GM10248 (cell line): ENCODE results near the gene AVP.

ENCODE experiments used
- CTCF ChIA-PET: fragments of 300-600 bp; sonication (Branson Sonifier 250); formaldehyde crosslinking; extraction: SDS; loops from one replicate; lab custom pipeline; 2021; ENCODE audit warnings: antibody characterized with exemption; lab: Yijun Ruan, JAX
- POLR2A ChIA-PET: fragments of 350-650 bp; sonication (Branson Sonifier 250); formaldehyde crosslinking; extraction: SDS; loops from one replicate; lab custom pipeline; 2020; ENCODE audit warnings: antibody characterized with exemption; lab: Yijun Ruan, JAX
- DNase-seq: peaks from one replicate; pipeline ENCODE4 v3.0.0; 2012; ENCODE audit errors: extremely low spot score
- TF ChIP-seq, protein P1 (sequence below): IDR thresholded peaks from 2 replicates; pipeline ENCODE4 v1.5.1; 2012; ENCODE audit warnings: mild to moderate bottlenecking, low read depth; ENCODE audit errors: extremely low read depth, missing control alignments, control extremely low read depth

Gene AVP

DNA sequence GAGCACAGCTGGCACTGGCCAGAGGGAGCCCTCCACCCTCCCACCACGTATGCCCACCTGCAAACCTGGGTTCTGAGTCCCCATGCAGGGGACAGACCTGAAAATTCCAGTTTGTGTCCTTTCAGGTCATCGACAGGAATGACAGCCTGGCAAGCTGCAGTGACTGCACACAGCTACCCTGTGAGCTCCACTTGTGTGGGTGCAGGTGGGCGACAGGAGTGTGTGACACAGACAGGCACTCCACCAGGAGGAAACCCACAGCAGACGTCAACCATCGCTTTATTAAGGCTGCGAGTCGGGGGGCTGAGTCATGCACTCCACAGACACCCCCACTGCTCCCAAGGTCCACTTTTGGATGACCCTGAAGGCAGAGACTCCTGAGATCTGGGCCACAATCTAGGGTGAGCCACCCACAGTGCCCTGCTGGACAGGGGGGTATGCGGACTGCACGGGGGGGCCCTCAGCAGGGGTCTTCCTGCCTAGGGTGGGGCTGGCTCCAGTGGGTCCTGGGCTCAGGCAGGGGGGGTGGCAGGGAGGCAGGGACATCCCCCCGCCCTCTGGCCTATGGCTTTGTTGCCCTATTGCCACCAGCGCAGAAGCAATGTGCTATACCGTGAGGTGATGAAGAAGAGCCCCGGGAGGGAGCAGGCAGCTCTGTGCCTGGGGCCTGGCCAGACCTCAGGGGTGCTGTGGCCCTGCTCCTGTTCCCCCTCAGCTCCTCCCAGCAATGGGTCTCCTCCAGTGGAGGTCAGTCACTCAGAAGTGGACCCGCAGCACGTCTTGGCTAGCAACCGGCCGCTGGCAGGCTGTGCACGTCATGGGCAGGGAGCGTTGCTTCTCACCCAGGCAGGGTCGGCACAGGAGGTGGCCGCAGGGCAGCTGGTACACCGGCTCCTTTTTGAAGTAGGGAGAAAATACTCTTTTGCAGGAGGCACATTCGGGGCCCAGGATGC, 25.1 kb upstream of the AVP start:
- no peak for DNase-seq
- POLR2A ChIA-PET, result no interaction called here
- CTCF ChIA-PET, result interaction anchor here (1.3 to 2.9 kb wide), 3 partner anchors 10 to 56 kb away, joined by 3 to 14 read pairs (median 3); no protein-coding TSS in a partner anchor

DNA sequence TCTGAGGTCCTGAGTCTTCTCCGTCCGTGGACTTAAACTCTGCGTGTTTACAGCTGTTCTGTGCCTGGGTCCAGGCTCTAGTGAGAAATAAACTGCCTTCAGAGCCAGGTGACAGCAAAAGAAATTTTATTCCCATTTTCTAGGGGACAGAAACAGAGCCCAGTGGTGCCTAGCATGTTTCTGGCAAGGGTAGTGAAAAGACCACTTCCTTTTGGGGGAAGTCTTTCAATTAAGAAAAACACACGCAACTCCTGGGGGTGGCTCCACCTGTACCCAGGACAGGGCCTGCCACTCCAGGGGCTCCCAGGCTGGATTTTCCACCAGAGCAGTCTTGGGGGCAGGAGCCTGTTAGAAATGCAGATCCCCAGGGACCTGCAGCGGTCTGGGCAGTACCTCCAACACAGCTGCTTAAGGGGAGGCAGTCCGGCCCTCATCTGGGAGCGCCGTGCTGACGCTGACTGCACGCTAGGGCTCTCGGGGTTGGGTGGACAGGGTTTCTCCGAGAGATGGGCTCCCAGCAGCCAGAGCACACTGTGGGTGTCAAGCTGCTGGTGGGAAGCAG, 23.0 kb upstream of the AVP start:
- DNase-seq, result no peak
- TF ChIP-seq, protein P1, sequence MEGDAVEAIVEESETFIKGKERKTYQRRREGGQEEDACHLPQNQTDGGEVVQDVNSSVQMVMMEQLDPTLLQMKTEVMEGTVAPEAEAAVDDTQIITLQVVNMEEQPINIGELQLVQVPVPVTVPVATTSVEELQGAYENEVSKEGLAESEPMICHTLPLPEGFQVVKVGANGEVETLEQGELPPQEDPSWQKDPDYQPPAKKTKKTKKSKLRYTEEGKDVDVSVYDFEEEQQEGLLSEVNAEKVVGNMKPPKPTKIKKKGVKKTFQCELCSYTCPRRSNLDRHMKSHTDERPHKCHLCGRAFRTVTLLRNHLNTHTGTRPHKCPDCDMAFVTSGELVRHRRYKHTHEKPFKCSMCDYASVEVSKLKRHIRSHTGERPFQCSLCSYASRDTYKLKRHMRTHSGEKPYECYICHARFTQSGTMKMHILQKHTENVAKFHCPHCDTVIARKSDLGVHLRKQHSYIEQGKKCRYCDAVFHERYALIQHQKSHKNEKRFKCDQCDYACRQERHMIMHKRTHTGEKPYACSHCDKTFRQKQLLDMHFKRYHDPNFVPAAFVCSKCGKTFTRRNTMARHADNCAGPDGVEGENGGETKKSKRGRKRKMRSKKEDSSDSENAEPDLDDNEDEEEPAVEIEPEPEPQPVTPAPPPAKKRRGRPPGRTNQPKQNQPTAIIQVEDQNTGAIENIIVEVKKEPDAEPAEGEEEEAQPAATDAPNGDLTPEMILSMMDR, result no peak
- POLR2A ChIA-PET, result no interaction called here
- CTCF ChIA-PET, result no interaction called here

More for the DNA sequence above, 25.1 kb upstream of the AVP start:
- TF ChIP-seq, protein P1, result no peak

DNA sequence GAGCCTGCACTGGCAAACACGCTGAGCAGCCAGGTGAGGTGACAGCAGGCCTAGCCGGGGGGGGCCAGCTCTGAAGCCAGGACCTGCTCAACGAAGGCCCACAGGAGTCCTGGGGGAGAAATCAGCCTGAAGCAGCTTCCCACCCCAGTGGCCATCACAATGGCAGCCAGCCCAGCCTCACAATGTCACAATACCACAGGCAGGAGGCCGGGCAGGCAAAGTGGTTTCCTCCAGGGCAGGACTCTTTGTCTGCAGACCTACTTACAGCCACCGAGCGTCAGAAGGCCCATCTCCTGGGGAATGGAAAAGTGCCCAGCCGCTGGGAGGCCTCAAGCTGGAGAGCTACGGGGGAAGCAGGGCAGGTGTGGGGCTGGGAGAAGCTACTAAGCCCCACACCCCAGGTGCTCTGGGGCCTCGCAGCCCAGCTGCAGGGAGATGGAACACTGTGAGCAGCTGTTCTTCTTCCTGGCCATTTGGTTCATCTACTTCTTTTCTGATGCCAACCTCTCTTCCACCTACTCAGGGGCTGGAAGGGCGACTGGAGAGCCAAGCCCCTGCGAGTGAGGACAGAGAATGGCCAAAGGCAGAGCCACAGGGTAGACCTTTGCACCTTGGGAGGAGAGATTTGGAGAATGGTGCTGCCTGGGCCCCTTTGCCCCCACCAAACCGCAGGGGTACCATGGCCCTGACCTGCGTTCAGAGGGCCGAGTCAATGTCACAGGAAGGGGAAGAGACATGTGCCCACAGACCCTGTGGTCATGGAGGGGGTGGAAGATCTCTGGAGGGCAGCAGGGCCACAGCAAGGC, 22.3 kb upstream of the AVP start:
- CTCF ChIA-PET, result no interaction called here

DNA sequence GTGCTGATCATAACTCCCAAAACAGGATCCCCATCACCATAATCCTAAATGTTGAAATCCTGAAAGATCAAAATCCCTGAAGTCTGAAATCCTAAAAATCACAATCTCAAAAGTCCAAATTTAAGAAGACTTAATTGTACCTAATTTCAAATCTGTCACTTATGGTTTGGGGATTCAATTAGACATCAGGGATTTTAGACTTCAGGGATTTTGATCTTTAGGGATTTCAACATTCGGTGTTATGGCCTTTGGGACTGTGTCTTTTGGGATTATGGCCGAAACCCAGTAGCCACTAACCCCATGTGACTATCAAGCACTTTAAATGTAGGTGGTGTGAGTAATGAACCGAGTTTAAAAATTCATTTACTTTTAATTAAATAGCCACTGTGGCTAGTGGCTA, 21.7 kb upstream of the AVP start:
- POLR2A ChIA-PET, result no interaction called here
- DNase-seq, result no peak
- TF ChIP-seq, protein P1, result no peak
- CTCF ChIA-PET, result interaction anchor here (0.8 kb wide), 1 partner anchor 9 kb away, joined by 3 read pairs; no protein-coding TSS in a partner anchor

More for the DNA sequence above, 22.3 kb upstream of the AVP start:
- POLR2A ChIA-PET, result no interaction called here
- TF ChIP-seq, protein P1, result no peak
- no peak for DNase-seq

DNA sequence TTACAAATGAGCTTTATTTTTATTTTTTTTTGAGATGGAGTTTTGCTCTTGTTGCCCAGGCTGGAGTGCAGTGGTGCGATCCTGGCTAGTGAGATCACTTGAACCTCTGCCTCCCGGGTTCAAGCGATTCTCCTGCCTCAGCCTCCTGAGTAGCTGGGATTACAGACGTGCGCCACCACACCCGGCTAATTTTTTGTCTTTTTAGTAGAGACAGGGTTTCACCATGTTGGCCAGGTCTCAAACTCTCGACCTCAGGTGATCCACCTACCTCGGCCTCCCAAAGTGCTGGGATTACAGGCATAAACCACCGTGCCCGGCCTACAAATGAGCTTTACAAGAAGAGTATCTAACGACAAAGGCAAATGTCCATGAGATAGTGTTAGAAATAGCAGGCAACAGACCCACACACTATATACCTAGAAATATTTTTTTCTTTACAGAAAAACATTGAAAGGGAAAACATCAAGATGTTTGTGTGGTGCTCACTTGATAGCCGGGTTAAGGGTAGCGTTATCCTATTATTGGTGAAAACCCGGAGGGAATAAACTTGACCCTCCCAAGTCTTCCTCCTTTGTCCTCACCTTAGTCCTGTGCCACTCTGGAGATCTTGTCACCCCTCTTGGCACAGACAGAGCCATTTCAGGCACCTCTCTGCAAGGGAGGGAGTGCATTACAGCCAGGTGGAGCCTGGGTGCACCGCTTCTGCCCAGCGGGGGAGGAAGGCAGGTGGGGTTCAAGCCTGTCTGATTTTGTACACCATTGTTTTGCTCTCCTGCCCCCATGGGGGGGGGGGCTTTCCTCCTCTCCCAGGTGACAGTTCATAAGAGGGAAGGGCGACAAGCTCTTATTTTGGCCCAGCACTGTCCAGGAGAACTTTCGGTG, 21.0 kb upstream of the AVP start:
- TF ChIP-seq, protein P1, result no peak
- DNase-seq, result no peak
- POLR2A ChIA-PET, result interaction anchor here (0.6 kb wide), 2 partner anchors 34 to 37 kb away, joined by 4 to 6 read pairs; no protein-coding TSS in a partner anchor
- CTCF ChIA-PET, result interaction anchor here (0.8 to 1.5 kb wide), 3 partner anchors 9 to 23 kb away, joined by 3 to 4 read pairs (median 3); no protein-coding TSS in a partner anchor
